Epithelial cell of proximal tubule (primary cell): ENCODE results near the gene MAGI2. TPM values are rescaled to one million over a fixed set of nuclear protein-coding genes. Genes with fewer than 3 reads are reported as not detected.

Experiments used
- DNase-seq: peaks from one replicate; pipeline ENCODE4 v3.0.0-alpha.2; 2011; ENCODE audit warnings: low read depth
- H3K4me3 ChIP-seq: 2 replicates; pipeline ENCODE4 v1.5.1; 2011; ENCODE audit warnings: low read depth, mild to moderate bottlenecking, low read length
- CTCF ChIP-seq: conservative IDR thresholded peaks from 2 replicates; pipeline ENCODE4 v1.5.1; 2012; ENCODE audit warnings: low read depth, mild to moderate bottlenecking, low read length
- total RNA-seq: library from RNA; depleted of rRNA; stranded (reverse); fragments of >200 nt; gene quantifications from 2 replicates; pipeline ENCODE4 v1.2.3, GENCODE V29; 2015

Gene MAGI2
- total RNA-seq, 1 donor from 2014 or later = 0.92 TPM

DNA sequence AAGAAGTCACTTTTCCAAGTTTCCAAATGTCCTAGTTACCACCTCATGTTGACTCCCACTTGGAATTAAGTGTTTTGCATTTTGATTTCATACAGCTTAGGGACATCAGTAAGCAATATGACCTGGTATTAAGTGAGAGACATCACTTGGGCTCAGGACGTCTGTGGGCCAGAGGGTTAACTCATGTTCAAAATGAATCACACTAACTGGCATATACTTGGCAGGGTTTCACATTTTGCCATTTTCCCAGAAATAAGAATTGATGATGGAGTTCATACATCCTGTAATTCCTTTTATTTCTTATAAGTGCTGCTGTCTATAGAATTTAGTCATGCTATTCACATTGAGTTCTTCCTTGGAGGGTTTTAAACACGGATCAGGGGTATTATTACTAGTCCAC, 1138.3 kb downstream of the MAGI2 start:
- no peak for DNase-seq
- TF ChIP-seq CTCF = no peak
- H3K4me3 ChIP-seq = no peak overlapping the region

GRCh38 chr7:78311181-78311580, 1142.3 kb downstream of the MAGI2 start:
- no peak overlapping the region for H3K4me3 ChIP-seq
- no peak for DNase-seq
- no peak for TF ChIP-seq CTCF

- DNase-seq = no peak
- no peak for TF ChIP-seq CTCF
- no peak overlapping the region for H3K4me3 ChIP-seq
Observed at GRCh38 chr7:78307892-78308291, 1145.6 kb downstream of the MAGI2 start.

DNA sequence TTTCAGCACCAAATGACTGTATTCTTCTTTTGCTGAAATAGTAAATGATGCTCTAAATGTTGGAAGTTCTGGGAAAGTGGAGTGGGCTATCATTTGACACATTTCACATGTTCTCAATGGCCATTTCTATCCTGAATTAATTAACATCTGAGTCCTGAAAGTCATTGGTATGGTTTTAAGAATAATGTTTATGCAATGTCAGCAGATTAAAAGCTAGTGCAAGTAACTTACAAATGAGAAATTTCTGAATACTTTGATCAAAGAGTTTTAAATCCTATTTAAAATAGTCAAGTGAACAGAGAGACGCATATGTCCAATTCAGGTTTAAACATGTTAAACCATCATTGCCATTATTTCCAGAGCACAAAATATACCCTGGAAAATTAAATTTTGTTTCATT, 1146.8 kb downstream of the MAGI2 start:
- no peak for DNase-seq
- TF ChIP-seq CTCF = no peak
- no peak overlapping the region for H3K4me3 ChIP-seq

DNA sequence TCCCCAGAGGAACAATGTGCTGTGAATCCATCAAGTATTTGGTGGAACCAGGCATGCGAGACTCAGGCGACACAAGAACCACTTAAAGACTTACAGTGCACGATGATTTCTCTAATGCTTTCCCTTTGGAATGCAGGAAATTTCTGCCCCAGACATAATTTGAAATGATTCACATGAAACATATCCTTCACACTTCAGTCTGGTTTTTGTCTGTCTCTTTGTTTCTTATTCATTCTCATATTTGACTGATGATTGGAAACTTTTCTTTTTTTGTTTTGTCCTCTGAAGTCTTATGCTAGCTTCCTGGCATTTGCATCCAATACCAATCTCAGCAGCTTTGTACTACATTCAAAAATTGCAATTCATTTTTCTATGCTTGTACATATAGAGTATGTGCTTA, 1152.1 kb downstream of the MAGI2 start:
- TF ChIP-seq CTCF = no peak
- DNase-seq = no peak
- H3K4me3 ChIP-seq = no peak overlapping the region

- TF ChIP-seq CTCF = no peak
- DNase-seq = no peak
- H3K4me3 ChIP-seq = no peak overlapping the region
Observed at GRCh38 chr7:78299088-78299487, 1154.4 kb downstream of the MAGI2 start.

DNA sequence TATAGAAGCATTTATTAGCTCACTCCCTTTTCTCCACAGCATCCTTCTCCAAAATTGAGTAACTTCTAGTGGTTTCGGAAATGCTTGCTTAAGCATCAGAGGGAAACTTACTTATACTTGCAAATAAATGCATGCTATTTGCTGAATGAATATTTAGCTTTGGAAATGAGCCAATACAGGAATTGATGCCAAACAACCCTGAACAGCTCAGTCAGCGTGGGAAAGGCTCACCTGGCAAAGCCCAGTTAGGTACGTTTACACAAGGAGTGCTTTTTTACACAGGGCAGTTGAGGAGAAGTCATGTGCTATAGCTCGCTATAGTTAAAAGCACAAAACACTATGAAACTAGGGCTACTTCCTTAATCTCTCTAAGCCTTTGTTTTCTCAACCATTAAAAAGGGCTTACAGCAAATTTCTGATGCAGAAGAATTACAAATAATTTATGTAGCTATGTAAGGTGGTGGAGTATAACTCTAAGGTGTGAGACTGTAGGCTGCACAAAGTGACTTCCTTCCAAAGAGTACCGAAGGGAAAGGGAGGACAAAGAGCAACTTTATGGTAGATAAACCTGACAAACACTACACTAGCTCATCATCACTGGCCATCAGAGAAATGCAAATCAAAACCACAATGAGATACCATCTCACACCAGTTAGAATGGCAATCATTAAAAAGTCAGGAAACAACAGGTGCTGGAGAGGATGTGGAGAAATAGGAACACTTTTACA, 1156.7 kb downstream of the MAGI2 start:
- peak; percentile 20 for DNase-seq
- TF ChIP-seq CTCF = no peak

More for the DNA sequence above, 1156.7 kb downstream of the MAGI2 start:
- H3K4me3 ChIP-seq = no peak overlapping the region
